GM18526 (cell line): ENCODE results near the gene SENP3.

Source experiments
- POLR2A ChIP-seq: IDR thresholded peaks from 3 replicates; pipeline ENCODE4 v1.6.1; 2011; ENCODE audit not compliant: insufficient read length; ENCODE audit errors: extremely low read depth

Gene SENP3

GRCh38 chr17:7580604-7581575 lies 19.2 kb downstream of the SENP3 start:
- no peak for TF ChIP-seq POLR2A

- no peak for TF ChIP-seq POLR2A
Observed at GRCh38 chr17:7582396-7583252, 20.9 kb downstream of the SENP3 start.

GRCh38 chr17:7583253-7584109 lies 21.8 kb downstream of the SENP3 start, which contains the start of gene MPDU1:
TSS of gene MPDU1 (plus strand) at chr17:7583852. CDS start at chr17:7583863, 11 bp downstream.
- TF ChIP-seq POLR2A = peak; percentile 79

- no peak for TF ChIP-seq POLR2A
Observed at GRCh38 chr17:7586673-7587419, 25.1 kb downstream of the SENP3 start.

GRCh38 chr17:7587420-7588151 lies 25.9 kb downstream of the SENP3 start:
- no peak for TF ChIP-seq POLR2A

- TF ChIP-seq POLR2A = no peak
Observed at GRCh38 chr17:7588553-7589203, 27.0 kb downstream of the SENP3 start.

- no peak for TF ChIP-seq POLR2A
Observed at GRCh38 chr17:7589204-7589868, 27.6 kb downstream of the SENP3 start.

GRCh38 chr17:7589891-7590691 lies 28.4 kb downstream of the SENP3 start, which contains the start of gene SOX15:
TSS of gene SOX15 (minus strand) at chr17:7590094. CDS start at chr17:7589676, 418 bp downstream.
- TF ChIP-seq POLR2A = no peak

GRCh38 chr17:7590743-7591142 lies 29.0 kb downstream of the SENP3 start:
- TF ChIP-seq POLR2A = no peak

GRCh38 chr17:7591596-7591995 lies 29.9 kb downstream of the SENP3 start:
- TF ChIP-seq POLR2A = peak; percentile 12

GRCh38 chr17:7592422-7593021 lies 30.8 kb downstream of the SENP3 start:
- no peak for TF ChIP-seq POLR2A
